Measurements from ENCODE around the gene CAMK1D. TPM values are rescaled to one million over a fixed set of nuclear protein-coding genes. Genes with fewer than 3 reads are reported as not detected.

The CAMK1D gene
- polyA plus RNA-seq, 1 experiment = 8.2 TPM

- TF ChIP-seq CTCF (IDR thresholded peaks at IDR 0.05; ENCODE audit: low read depth, low read length) = no peak
- H3K9me3 ChIP-seq (ENCODE audit: control insufficient read depth, insufficient read depth, low read length) = no peaks in the 10 kb centered on the region; the same call in 1 of the 2 replicates
- no peaks in the 10 kb centered on the region for H3K27me3 ChIP-seq (ENCODE audit: control insufficient read depth, insufficient read depth, low read length)
- H3K4me3 ChIP-seq (ENCODE audit: low read depth, low read length) = no peak overlapping the region
- no peak for DNase-seq (ENCODE audit: low read depth, low spot score)
- H3K27ac ChIP-seq (ENCODE audit: low read depth, low read length) = no peak overlapping the region
- ChIA-PET CTCF (interaction anchor here (0.6 to 1.7 kb wide), 3 partner anchors 8 to 520 kb away, joined by 3 to 7 read pairs (median 4); no protein-coding TSS in a partner anchor), POLR2A (interaction anchor here (0.6 kb wide), 1 partner anchor 79 kb away, joined by 3 read pairs; no protein-coding TSS in a partner anchor)
These were observed 425.0 kb downstream of the CAMK1D start for GRCh38 chr10:12774204-12774894.

- CTCF ChIA-PET = interaction anchor here (0.9 kb wide), 1 partner anchor 124 kb away, joined by 4 read pairs; no protein-coding TSS in a partner anchor
- no peak for TF ChIP-seq CTCF (IDR thresholded peaks at IDR 0.05; ENCODE audit: low read depth, low read length)
- Histone ChIP-seq H3K27ac (ENCODE audit: low read depth, low read length) (no peak overlapping the region), H3K4me3 (ENCODE audit: low read depth, low read length) (no peak overlapping the region), H3K27me3 (ENCODE audit: control insufficient read depth, insufficient read depth, low read length) (no peaks in the 10 kb centered on the region), H3K9me3 (ENCODE audit: control insufficient read depth, insufficient read depth, low read length) (no peaks in the 10 kb centered on the region; the same call in 1 of the 2 replicates)
- DNase-seq (ENCODE audit: low read depth, low spot score) = no peak
- POLR2A ChIA-PET = no interaction called here
These were observed 428.7 kb downstream of the CAMK1D start for GRCh38 chr10:12777840-12778585.

GRCh38 chr10:12780634-12781601, 431.6 kb downstream of the CAMK1D start:
- Histone ChIP-seq H3K4me3 (ENCODE audit: low read depth, low read length) (no peak overlapping the region), H3K27me3 (ENCODE audit: control insufficient read depth, insufficient read depth, low read length) (no peaks in the 10 kb centered on the region), H3K9me3 (ENCODE audit: control insufficient read depth, insufficient read depth, low read length) (no peaks in the 10 kb centered on the region; the same call in 1 of the 2 replicates), H3K27ac (ENCODE audit: low read depth, low read length) (no peak overlapping the region)
- CTCF ChIA-PET = interaction anchor here (1.0 to 3.6 kb wide), 8 partner anchors 7 to 566 kb away, joined by 3 to 29 read pairs (median 7); partner anchors contain the start of gene OPTN
- TF ChIP-seq CTCF (IDR thresholded peaks at IDR 0.05; ENCODE audit: low read depth, low read length) = no peak
- POLR2A ChIA-PET = no interaction called here
- DNase-seq (ENCODE audit: low read depth, low spot score) = no peak

- no peak for TF ChIP-seq CTCF (IDR thresholded peaks at IDR 0.05; ENCODE audit: low read depth, low read length)
- H3K9me3 ChIP-seq (ENCODE audit: control insufficient read depth, insufficient read depth, low read length) = no peaks in the 10 kb centered on the region; the same call in 1 of the 2 replicates
- ChIA-PET POLR2A (no interaction called here), CTCF (interaction anchor here (0.6 to 3.6 kb wide), 27 partner anchors 8 to 567 kb away, joined by 3 to 29 read pairs (median 5); partner anchors contain the start of gene OPTN)
- no peak overlapping the region for H3K27ac ChIP-seq (ENCODE audit: low read depth, low read length)
- H3K27me3 ChIP-seq (ENCODE audit: control insufficient read depth, insufficient read depth, low read length) = no peaks in the 10 kb centered on the region
- no peak for DNase-seq (ENCODE audit: low read depth, low spot score)
- no peak overlapping the region for H3K4me3 ChIP-seq (ENCODE audit: low read depth, low read length)
These were observed 432.6 kb downstream of the CAMK1D start for GRCh38 chr10:12781976-12782375.

Measured in AG04450 (cell line).